NOMO-1 treated with DMSO at 0.1 percent for 48 hours (cell line): Measurements from ENCODE around the gene TSHZ1.

Experiments used
- DNase-seq: peaks from one replicate; lab custom pipeline; 2025; ENCODE audit not compliant: unreplicated experiment; lab: John Stamatoyannopoulos, UW

TSHZ1 gene

DNA sequence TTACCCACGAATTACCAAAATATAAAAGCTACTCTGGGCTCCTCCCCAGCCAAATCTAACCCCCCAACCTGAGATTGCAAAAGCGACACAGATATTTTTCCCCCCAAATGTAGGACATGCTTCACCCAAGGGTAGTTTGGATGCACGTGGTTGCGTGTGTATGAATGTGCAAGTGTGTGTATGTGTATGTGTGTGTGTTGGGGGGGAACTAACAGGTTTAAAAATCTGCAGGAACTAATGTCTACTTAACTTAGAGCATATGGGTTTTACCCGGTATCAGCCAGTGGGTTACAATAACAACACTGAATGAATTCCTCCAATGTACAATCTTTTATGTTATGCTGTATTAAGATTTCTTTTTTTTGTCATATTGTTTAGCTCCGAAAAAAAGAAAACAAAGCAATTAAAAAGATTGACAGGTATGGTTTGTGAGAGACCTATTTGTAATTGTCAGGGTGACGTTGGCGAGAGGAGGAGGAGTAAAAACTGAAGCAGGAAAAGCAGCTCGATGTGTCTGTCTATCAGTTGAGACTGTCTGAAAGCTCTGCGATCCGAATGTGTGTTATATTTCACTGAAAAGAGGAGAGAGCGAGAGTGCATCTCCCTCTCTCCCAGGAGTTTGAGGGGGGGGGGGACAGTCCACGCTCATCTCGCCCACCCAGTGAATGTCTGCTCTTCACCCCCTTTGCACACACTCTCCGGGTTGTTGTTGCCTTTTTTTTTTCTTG, at the start of gene TSHZ1:
Gene TSHZ1, plus strand, starts transcription at position 524 of the 728 bp plus-strand sequence. CDS start 1,080 bp downstream, outside the sequence.
- DNase-seq, result peak; percentile 93

GRCh38 chr18:75161256-75162028, 49.2 kb upstream of the TSHZ1 start:
- DNase-seq, result peak; percentile 49

GRCh38 chr18:75162467-75162866, 48.1 kb upstream of the TSHZ1 start:
- DNase-seq, result no peak

GRCh38 chr18:75162978-75163377, 47.6 kb upstream of the TSHZ1 start:
- no peak for DNase-seq

DNA sequence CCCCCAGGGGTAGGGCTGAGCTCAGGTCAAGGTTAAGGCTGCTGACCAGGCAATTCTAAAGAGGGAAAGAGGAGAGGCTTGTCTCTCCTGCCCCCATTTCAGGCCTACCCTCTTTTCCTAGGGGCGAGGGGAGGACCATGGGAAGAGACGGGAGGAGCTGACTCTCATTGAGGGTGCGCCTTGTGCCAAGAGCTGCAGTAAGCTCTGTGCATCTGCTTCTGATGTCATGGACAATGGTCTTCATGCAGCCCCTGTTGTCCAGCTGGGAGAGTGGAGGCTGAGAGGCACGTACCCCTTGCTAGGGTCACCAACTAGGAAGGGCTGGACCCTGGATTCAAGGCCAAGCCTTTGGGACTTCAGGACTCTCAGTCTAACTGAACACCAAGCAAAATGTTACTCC, 46.9 kb upstream of the TSHZ1 start:
- DNase-seq, result no peak

DNA sequence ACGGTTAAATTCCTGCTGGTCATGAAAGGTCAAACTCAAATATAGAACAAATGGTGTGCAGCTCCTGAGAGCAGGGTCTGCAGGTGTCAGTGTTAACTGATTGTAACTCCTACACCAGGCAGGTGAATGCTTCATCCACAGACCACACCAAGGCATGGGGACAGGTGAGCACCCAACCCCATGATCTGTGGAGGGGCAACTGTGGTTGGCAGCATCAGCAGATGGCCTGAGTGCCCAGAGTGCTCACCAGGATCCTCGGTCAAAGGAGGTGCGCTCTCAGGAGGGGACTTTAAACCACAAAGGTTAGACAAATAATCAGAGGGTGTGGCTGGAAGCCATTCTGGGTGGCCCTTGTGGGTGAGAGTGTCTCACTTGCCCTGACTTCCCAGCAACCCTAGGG, 46.1 kb upstream of the TSHZ1 start:
- no peak for DNase-seq

- DNase-seq, result no peak
Observed at GRCh38 chr18:75165926-75166325, 44.7 kb upstream of the TSHZ1 start.

GRCh38 chr18:75167137-75167536, 43.5 kb upstream of the TSHZ1 start:
- no peak for DNase-seq

DNA sequence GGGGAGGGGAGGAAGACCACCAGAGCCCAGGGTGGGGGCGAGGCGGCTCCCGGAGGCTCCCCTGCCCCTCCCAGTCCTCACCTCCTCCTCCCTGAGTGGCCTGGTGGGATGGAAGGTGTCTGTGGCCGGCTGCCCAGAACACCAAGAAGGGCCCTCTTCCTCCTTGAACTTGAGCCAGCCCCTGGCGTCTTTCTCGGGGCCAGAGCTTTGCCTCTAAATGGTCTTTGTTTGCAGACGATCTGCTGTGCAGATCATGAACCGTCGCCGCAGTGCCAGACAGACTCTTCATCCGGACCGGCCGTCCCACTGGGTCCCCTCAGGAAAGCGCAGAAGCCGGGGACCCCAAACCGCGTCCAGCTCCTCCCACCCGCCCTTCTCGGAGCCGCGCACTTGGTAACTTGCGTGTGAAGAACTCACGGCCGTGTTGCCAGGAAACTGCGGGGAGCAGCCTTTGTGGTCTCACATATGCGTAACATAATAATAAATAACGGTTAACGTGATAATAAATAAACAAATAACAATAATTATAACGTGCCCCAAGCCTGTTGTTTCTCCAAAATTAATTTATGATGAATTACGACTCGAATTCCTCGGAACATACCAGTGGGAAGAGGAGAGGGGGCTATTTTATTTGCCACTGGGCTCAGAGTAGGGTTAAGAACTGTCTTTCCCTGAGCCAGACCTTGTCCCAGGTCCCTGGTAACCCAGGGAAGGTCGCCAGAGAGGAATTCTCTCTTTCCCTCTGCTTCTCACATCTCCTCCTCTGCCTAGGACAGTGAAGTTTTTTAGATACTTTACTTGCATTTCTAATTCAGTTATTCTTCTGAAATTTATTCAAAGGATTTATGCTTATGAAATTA, 42.6 kb upstream of the TSHZ1 start:
- DNase-seq, result no peak

DNA sequence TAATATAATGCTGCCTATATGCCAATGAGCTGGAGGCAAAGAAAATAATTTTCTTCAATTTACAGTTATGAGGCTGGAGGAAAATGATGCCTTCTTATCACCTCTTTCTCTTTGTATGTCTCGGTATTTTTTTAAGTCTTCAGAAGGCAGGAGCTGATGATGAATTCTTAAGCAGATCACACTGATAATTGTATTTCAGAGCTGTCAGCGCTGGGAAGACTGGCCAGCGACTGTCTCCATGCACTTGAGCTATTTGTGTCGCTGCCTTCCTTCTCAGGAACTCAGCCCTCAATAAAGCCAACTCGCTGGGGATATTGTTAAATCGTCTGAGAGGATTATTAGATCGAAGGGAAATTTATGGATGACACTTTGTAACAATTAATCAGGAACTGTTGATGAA, 42.0 kb upstream of the TSHZ1 start:
- DNase-seq, result no peak

- DNase-seq, result no peak
Observed at GRCh38 chr18:75169411-75169810, 41.2 kb upstream of the TSHZ1 start.

DNA sequence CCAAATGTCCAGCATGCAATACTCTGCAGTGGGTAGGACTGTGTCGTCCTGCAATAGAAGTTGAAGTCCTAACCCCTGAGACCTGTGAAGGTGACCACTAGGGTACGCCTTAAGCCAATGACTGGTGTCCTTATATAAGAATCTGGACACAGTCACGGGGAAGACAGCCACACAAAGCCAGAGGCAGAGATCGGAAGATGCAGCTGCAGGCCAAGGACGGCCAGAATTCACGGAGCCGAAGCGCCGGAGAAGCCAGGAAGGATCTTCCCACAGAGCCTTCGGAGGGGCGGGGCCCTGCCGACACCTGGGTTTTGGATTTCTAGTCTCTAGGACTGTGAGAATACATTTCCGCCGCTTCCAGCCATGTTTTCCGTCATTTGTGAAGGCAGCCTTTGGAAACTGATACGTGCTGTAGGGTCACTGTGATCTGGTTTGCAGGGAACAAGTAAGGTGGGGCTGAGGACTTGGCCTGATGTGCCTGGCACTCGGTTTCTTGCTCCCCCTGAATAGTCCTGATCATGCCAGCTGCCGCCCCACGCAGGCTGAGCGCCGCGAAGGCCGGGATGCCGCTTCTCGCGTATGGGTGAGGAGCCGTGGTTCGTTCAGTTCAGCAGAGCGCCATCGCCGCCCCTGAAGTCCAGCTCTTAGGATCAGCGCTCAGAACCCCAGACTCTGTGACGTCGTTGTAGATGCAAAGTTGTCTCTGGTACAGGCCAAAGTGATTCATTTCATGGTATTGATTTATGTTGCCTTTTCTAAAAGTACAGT, 40.4 kb upstream of the TSHZ1 start:
- DNase-seq, result no peak

GRCh38 chr18:75170916-75171315, 39.7 kb upstream of the TSHZ1 start:
- DNase-seq, result no peak

GRCh38 chr18:75172299-75173124, 38.1 kb upstream of the TSHZ1 start:
- DNase-seq, result no peak

- DNase-seq, result peak; percentile 92
Observed at GRCh38 chr18:75173125-75173432, 37.5 kb upstream of the TSHZ1 start.

DNA sequence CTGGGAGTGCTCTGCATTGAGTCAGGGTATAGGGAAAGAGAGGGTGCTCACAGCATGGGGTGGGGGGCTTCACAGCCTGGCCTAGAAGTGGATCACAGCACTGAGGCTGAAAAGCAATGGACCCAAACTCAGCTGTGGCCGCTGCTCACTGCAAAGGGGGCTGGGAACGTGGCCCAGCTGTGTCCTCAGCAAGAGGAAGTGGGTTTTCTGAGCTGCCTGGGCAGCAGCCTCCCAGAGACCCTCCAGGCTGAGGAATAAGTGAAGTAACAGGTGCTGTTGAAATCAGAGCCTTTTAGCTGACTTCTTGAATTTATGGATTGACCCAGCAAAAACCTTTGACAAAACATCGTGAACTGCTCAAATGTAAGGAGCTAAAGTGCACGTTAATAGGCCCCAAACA, 36.9 kb upstream of the TSHZ1 start:
- DNase-seq, result peak; percentile 33

DNA sequence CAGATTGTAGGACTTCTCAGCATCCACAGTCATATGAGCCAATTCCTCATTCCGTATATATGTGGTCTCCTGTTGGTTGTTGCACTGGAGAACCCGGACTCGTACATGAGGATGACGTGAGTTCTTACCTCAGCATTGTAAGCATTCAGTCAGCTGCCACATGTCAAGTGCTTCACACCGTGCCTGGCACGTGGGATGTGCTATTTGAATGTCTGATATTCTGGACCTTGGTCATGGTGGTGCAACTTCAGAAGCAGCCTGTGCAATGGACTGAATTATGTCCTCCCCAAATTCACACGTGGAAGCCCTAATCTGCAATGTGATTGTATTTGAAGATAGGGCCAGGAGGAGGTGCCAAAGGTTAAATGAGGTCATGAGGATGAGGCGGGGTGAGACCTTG, 33.7 kb upstream of the TSHZ1 start:
- no peak for DNase-seq

- no peak for DNase-seq
Observed at GRCh38 chr18:75178376-75178775, 32.2 kb upstream of the TSHZ1 start.

DNA sequence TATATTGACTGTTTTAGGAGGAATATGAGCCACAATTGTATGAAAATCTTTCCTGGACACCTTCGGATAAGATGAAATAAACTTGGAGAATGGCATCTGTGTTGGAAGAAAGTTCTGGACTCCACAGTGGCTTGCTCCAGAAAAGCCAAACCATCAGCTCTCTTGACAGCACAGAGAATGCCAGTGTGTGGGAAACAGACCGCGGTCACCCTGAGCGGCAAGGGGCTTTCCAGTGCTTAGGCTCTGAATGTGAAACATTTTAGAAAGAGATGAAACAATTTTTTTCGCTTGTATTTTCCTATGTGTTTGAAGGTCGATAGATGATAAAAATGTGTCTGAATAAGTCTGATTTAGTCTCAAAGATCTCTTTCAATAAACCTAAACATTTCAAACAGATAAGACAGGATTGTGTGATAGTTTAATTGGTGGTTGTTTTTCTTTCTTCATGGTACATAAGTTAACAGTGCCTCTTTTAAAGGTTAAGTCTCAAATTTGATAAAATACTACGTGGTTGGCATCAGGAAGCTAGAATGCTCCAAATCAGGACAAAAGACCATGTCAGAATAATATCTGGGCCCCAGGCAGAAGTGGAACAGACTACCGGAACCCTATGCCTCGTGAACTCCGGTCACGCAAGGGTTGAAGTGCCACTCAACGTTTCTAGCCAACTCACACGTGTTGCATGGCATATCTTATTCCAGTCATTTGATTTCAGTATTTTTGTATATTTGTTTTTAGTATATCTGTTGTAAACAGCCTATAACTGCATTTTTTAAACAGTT, 30.6 kb upstream of the TSHZ1 start:
- no peak for DNase-seq
